HG03558 (cell line): Measurements from ENCODE around the gene CABP5.
"Not testable (repeated sequence)": the region's sequence is repeated elsewhere in the genome, so short reads cannot be mapped to it uniquely, and the experiment has no call there.

ENCODE experiments used
- ATAC-seq: cut with Tn5 transposase; IDR thresholded peaks from one replicate; pipeline ENCODE4 v1.9.1; 2021; ENCODE audit warnings: moderate number of reproducible peaks; ENCODE audit not compliant: unreplicated experiment; ENCODE audit errors: extremely low read depth

CABP5 gene

DNA sequence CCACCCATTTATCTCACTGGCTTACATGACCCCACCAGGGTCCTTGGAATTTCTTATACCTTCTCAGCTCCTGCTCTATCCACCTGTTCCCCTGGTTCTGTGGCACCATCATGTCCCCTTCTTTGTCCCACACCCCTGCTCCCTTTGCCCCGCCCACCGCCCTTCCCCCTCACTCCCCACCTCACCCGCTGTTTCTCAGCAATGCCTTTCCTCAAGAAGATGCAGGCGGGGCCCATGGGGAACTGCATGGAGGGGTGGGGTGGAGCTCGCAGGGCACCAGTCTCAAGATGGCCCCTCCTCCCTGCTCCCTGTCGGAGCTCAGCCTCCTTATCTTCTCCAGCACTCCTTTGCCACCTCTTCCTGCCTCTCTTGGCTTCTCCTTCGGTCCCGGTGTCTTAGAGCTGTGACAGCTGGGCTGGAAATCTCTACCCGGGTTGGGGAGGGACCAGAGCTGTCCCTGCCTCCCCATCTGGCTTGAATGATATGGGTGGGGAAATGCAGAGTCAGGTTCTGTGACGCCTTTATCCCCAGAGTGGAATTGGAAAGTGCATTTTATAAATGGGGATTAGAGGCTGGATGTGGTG is at the start of gene CABP5:
Gene CABP5, minus strand, starts transcription at position 405 of the 584 bp plus-strand sequence. Its CDS starts 157 bp downstream, at position 248.
- ATAC-seq, result no peak

DNA sequence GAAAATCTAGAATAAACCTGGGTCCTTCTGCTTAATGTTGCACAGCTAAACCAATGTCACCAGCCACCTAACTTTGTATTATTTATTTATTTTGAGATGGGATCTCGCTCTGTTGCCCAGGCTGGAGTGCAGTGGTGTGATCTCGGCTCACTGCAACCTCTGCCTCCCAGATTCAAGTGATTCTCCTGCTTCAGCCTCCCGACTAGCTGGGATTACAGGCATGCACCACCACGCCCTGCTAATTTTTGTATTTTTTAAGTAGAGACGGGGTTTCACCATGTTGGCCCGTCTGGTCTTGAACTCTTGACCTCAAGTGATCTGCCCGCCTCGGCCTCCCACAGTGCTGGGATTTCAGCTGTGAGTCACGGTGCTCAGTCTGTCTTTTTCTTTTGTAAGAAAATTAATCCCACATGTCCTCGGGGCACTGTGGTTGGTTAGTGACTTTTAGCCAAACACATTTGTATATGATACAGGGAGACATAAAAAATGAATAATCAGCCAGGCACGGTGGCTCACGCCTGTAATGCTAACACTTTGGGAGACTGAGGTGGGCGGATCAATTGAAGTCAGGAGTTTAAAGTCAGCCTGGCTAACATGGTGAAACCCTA is 47.3 kb upstream of the CABP5 start:
- not testable (repeated sequence) for ATAC-seq

DNA sequence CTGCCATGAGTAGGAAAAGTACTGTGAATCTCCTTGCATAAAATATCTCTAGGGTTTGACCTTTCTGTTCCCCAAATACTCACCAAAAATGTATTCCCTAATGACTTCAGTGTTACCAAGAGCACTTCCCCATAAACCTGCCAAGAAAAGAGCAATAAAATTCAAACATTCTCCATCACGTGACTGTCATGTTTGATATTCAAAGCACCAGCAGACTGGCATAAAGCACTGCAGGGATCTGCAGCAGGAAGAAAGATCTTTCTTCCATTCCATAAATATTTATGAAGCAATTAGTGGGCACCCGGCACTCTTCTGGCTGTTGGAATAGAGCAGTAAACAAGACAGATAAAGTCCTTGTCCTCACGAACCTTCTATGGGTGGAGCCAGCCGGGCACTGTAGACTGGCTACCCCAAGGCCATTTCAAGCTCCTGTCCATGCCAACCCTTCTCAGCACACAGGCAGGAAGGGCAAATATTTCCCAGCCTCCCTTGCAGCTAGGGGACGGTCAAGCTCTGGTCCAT is 46.5 kb upstream of the CABP5 start:
- no peak for ATAC-seq

DNA sequence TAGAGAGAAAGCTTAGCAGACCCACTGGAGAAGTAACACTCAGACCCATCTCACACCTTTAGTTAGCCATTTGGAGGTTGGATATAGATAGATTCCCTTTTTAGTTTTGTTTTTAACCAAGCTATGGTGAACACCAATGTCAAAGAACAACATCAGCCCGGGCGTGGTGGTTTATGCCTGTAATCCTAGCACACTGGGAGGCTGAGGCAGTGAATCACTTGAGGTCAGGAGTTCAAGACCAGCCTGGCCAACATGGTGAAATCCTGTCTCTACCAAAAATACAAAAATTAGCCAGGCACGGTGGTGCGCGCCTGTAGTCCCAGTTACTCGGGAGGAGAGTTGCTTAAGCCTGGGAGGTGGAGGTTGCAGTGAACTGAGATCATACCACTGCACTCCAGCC is 45.1 kb upstream of the CABP5 start:
- not testable (repeated sequence) for ATAC-seq

DNA sequence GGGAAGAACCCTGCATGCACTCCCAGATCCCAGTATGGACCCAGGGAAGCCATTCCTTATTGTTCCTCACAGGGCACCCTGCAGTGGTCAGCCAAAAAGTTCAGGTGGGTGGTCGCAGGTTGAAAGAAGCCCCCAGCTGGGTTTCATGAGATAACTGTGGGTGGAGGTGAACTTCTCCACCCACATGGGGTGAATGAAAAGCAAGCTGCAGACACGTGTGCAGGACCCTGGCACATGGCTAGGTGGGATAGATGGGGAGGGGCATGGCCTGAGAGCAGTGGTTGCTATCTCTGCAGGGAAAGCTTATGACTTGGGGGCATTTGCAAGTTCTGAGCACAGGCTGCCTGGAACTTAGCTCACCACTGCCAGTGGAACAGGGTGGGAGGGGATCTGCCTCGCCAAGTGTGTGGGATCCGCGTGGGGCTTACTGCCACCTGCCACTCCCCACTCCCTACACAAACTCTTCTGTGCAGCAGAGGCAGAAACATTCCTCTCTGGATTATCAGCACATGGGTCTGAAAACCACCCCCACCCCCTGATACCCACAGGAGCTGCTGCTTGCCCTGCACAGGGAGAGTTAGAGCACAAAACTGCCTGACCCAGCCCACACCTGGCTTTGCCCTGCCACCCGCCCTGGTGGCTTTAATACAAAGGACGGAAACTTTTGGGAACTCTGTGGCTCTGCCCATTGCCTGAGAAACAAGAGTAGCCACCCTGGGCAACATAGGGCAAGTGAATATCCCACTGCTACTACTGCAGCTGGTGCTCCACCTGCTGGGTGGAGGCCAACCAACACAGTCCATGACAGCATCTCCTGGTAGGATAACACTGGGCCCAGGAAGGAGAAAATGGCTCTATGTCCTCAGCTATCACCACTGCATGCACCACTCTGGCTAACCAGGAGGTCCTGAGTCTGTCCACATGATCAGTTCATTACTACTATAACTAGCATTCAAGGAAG is 42.3 kb upstream of the CABP5 start:
- ATAC-seq, result no peak

DNA sequence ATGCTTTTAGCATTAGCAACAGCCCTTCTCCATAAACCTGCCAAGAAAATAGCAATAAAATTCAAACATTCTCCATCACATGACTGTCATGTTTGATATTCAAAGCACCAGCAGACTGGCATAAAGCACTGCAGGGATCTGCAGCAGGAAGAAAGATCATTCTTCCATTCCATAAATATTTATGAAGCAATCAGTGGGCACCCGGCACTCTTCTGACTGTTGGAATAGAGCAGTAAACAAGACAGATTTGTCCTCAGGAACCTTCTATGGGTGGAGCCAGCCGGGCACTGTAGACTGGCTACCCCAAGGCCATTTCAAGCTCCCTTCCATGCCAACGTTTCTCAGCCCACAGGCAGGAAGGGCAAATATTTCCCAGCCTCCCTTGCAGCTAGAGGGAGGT is 41.2 kb upstream of the CABP5 start:
- ATAC-seq, result no peak

DNA sequence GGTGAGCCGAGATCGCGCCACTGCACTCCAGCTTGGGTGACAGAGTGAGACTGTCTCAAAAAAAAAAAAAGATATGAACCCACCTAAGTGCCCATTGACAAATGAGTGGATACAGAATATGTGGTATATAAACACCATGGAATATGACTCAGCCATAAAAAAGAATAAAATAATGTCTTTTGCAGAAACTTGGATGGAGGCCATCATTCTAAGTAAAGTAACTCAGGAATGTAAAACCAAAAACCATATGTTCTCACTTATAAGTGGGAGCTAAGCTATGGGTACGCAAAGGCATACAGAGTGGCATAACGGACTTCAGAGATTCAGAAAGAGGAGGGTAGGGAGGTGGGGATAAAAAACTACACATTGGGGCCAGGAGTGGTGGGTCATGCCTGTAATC is 37.2 kb upstream of the CABP5 start:
- ATAC-seq, result no peak

DNA sequence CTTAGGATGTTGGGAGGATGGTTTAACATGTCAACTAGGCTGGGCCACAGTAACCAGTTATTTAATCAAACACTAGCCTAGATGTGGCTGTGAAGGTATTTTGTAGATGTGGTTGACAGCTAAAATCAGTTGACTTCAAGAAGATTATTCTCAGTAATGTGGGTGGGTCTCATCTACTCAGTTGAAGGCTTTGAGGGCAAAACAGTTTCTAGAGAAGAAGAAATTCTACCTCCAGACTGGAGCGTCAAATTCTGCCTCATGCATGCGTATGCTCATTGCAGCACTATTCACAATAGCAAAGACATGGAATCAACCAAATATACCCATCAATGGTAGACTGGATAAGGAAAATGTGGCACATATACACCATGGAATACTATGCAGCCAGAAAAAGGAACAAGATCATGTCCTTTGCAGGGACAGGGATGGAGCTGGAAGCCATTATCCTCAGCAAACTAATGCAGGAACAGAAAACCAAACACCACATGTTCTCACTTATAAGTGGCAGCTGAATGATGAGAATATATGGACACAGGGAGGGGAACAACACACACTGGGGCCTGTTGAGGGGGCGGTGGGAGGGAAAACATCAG is 26.4 kb upstream of the CABP5 start:
- ATAC-seq, result not testable (repeated sequence)

DNA sequence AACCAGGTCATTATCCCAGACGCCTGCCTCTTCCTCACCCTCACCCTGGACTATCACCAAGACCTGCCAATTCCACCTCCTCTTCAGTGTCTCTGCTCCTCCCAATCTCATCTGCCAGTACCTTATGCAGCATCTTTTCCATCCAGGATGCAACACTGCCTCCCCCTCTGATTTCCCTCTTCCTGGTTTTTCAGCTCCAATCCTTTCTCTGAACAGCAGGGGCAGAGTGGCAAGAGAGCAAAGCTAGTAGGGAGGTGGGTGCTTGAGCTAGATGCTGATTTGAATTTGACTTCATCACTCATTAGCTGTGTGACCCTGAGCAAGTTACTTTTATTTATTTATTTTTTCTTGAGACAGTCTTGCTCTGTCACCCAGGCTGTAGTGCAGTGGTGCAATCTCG is 25.6 kb upstream of the CABP5 start:
- ATAC-seq, result no peak

DNA sequence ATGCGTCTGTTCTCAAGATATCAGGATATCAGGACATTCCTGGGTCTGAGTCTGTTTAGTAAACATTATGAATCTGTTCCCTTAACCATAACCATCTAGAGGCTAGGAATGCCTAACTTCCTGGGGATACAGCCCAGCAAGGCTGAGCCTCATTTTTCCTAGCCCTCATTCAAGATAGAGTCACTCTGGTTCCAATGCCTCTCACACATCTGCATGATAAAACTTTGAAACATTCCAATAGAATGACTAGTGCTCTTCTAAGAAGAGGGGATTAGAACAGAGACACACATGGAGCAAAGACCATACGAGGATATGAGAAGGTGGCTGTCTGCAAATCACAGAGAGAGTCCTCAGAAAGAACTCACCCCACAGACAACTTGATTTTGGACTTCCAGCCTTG is 20.6 kb upstream of the CABP5 start:
- no peak for ATAC-seq

DNA sequence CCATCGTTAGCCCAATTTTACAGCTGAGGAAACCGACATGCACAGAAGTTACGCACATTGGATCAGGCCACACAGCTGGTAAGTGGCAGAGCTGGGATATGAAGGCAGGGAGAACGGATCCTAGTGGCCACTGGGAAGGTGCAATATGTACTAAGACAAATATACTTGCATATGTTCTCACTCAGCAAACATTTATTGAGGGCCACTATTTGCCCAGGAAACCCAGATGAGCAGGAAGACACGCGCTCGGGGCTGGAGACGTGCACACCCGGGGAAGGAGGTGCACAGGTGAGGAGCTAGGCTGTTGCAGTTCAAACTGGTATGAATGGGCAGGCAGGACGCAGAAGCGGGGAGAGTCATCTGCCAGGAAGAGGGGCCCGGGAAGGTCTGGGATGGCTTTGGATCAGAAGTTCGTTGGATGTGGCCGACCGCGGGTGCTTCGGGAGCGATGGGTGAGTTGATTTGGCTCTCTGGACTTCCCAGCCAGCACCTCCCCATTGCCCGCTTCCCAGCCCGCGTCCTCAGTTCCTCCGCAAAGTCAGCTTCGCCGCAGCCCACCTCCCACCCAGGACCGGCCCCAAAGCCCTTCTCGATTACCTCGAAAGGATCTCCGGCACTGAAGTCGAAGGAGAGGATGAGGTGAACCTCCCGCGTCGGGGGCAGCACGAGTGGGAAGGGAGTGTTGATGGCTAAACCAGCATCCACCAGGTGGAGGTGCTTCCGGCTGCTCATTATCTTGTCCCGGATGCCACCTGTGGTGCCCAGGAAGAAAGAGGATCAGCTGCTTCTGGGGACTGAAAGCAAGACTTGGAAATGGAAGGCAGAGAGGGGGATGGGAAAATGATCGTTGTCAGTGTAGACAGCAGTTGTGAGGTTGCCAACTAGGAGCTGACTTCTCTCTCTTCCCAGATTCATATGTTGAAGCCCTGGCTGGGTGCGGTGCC is 17.8 kb upstream of the CABP5 start:
- ATAC-seq, result no peak

DNA sequence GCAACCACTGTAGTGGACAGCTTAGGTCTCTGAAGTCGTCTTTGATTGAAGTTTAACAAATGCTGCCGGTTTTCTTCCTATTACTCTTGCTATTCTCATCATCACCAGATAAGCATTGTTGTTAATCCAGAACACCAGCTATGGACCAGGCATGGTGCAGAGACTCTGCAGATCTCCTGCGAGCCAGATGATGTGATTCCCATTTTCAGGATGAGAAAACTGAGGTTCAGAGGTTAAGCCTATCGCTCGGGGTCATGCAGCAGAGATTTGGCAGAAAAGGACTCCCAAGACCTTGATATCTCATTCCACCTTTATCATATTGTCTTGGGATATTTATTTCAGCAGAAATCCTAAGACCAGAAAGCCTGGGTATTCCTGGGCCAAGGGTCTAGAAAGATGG is 16.5 kb upstream of the CABP5 start:
- no peak for ATAC-seq

DNA sequence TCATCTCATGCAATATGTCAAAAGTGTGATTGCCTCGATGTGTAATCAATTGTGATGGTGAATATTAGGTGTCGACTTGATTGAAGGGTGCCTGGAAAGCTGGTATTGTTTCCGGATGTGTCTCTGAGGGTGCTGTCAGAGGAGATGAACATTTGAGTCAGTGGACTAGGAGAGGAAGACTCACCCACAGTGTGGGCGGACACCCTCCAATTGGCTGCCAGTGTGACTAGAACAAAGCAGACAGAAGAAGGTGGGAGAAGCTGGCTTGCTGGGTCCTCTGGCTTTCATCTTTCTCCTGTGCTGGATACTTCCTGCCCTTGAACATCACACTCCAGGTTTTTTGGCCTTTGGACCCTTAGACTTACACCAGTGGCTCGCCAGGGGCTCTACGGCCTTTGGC is 15.5 kb upstream of the CABP5 start:
- no peak for ATAC-seq

DNA sequence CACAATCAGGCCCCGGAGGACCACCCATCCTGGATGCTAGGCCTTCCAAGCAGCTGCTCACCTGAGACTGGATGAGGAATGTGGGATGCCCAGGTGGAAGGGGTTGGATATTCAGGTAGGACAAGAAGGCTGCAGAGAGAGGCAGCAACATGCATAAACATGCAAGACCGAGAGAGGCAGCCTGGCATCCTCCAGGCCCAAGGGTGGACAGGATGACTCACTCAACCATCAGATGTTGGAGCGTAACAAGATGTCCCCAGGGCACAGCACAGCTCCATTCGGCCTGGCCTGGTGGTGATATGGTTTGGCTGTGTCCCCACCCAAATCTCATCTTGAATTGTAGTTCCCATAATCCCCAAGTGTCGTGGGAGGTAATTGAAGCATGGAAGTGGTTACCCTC is 10.0 kb upstream of the CABP5 start:
- ATAC-seq, result no peak

DNA sequence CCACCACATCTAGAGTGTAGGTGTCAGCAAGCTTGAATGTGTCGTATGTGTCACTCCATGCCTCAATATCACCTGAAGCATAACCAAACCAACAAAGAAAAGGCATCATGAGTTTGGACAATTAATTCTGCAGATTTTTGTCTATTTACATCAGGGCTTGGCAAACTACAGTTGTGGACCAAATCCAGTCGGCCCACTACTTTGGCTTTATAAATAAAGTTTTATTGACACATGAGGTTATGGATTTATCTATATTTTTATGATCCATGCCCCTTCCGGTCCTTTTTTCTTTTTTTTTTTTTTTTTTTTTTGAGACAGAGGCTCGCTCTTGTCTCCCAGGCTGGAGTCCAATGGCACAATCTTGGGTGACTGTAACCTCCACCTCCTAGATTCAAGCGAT is 9.2 kb upstream of the CABP5 start:
- ATAC-seq, result no peak

DNA sequence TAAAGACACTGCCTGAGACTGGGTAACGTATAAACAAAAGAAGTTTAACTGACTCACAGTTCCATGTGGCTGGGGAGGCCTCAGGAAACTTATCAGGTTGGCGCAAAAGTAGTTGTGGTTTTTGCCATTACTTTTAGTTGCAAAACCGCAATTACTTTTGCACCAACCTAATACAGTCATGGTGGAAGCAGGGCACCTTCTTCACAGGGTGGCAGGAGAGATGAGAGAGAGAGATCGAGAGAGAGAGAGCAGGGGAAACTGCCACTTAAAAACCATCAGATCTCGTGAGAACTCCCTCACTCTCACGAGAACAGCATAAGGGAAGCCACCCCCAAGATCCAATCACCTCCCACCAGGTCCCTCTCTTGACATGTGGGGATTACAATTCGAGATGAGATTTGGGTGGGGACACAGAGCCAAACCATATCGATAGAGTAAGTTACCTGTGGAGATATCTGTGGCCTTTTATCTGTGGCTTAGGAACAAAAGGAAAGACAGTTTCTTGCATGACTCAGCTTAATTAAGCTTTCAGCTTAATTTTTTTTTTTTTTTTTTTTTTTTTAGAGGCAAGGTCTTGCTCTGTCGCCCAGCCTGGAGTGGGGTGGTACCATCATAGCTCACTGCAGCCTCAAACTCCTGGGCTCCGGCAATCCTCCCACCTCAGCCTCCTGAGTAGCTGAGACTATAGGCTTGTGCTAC is 7.6 kb upstream of the CABP5 start:
- no peak for ATAC-seq

DNA sequence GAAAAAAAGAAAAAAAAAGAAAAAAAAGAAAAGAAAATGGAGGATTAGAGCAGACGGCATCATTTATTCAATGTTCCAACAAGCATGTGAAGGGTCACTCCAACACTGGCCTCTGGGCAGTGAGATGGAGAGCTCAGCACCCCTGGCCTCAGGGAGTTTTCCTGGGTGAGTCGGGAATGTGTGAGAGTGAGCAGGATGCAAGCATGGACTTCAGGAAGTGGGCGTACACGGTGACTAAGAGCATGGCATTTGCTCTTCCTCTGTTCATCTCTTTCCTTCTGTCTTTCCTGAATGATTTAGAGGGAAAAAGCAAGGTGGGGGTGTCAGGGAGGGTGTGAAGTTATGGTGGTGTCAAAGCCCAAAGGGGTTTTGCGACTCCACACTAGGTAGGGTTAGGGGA is 682 bp upstream of the CABP5 start:
- ATAC-seq, result no peak

DNA sequence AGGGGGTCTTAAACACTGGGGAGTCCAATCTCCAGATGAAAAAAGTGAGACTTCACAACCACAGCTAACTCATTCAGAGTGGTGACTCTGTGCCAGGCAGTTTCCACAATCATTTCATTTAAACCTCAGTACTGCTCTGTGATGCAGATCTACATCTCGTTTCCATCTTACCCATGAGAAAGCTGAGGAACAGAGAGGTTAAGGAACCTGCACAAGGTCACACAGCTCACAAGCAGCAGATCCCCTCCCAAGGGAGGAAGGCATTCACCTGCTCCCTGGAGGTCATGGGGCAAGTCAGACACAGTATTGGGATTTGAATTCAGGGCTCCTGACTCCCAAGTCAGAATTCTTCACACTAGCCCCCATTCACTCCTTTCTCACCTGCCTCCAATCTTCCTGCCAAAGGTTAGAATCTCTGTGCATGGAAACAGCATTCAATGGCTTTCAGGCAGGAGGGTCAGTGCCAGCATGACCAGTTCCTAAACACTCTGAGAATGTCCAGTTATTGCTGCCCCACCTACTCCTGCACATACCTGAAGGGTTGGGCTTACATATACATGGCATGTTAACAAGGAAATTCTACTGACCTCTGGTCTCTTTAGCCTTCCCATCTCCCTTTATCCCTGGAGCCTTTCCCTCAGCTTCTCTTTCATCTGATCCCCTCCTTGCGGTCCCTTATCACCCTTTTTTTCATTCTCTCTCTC is 1.9 kb downstream of the CABP5 start:
- ATAC-seq, result no peak
